ENCODE results near the gene MT1X.

GRCh38 chr16:56641166-56641565 is 41.1 kb upstream of the MT1X start:
- TF ChIP-seq EP300 (IDR thresholded peaks at IDR 0.05; ENCODE audit: low read depth in 2 of 2, low read length in 2 of 2) (no peak), EP300 (CRISPR knock-in tag; IDR thresholded peaks at IDR 0.05; ENCODE audit: borderline replicate concordance) (no peak), MXD1 (CRISPR knock-in tag; IDR thresholded peaks at IDR 0.05) (no peak)

Measured in HepG2 (cell line).